K562 (cell line): ENCODE measurements around the gene URI1. TPM values are rescaled to one million over a fixed set of nuclear protein-coding genes. Genes with fewer than 3 reads are reported as not detected.

Experiments used
- ATAC-seq: fragments of 200-7000 bp; cut with Tn5 transposase; 3 replicates; pipeline ENCODE4 v1.9.1; 2020; ENCODE audit warnings: moderate library complexity
- BruUV-seq: library from RNA; stranded (reverse); fragments of 400-500 nt; replicated peaks from 2 replicates; lab custom pipeline; 2021; lab: Mats Ljungman, UMichigan
- CTCF ChIA-PET: fragments of 300-600 bp; formaldehyde crosslinking; extraction: SDS; loops from one replicate; lab custom pipeline; 2021; ENCODE audit warnings: low intra/inter-chr PET ratio; lab: Yijun Ruan, JAX
- POLR2A ChIA-PET: fragments of 300-600, 350-650 bp; sonication (Branson Sonifier 250); formaldehyde crosslinking; extraction: SDS; loops from one replicate; lab custom pipeline; 2021; ENCODE audit warnings: antibody characterized with exemption, inconsistent platforms; lab: Yijun Ruan, JAX
- DNase-seq, 4 experiments: peaks; one replicate each; pipeline versions ENCODE4 v3.0.0 to v3.0.0-alpha.2; 2011 to 2018; ENCODE audit warnings: low spot score in 3 of 4, mixed read lengths in 3 of 4; ENCODE audit errors: extremely low read depth in 1 of 4
- FAIRE-seq: peaks from 2 replicates; lab custom pipeline; 2011; peaks lifted over from hg19 to GRCh38; lab: Jason Lieb, UNC
- H2AFZ ChIP-seq: 2 replicates; pipeline ENCODE4 v1.6.0; 2011; ENCODE audit warnings: low read depth, low read length, control low read depth, inconsistent platforms
- H3K27ac ChIP-seq: fragments of 200-600 bp; 3 replicates; pipeline ENCODE4 v1.8.0; 2011; ENCODE audit warnings: low read depth, mild to moderate bottlenecking, control low read depth, inconsistent platforms, low read length, moderate library complexity, mixed read lengths; ENCODE audit errors: extremely low read depth
- H3K27me3 ChIP-seq, 2 experiments: fragments of 300-600 bp in 1 of 2; 2 replicates in 1 of 2; 3 replicates in 1 of 2; pipeline versions ENCODE4 v1.6.0 to v1.8.0; 2011; ENCODE audit warnings: inconsistent platforms in 2 of 2, low read length in 2 of 2, mild to moderate bottlenecking in 1 of 2, mixed read lengths in 1 of 2, moderate library complexity in 1 of 2; ENCODE audit not compliant: control insufficient read depth in 2 of 2, insufficient read depth in 2 of 2
- H3K36me3 ChIP-seq: fragments of 300-600 bp; 3 replicates; pipeline ENCODE4 v1.8.0; 2011; ENCODE audit warnings: mild to moderate bottlenecking, low read length, inconsistent platforms; ENCODE audit not compliant: control insufficient read depth, insufficient read depth
- H3K4me1 ChIP-seq, 2 experiments: fragments of 200-600 bp in 1 of 2; replicated peaks in 1 of 2; 2 replicates in 1 of 2; 3 replicates in 1 of 2; pipeline versions ENCODE4 v1.5.1 to v1.8.0; 2011; ENCODE audit warnings: inconsistent platforms in 2 of 2, low read length in 2 of 2, mild to moderate bottlenecking in 1 of 2, mixed read lengths in 1 of 2, moderate library complexity in 1 of 2; ENCODE audit not compliant: control insufficient read depth in 2 of 2, insufficient read depth in 2 of 2
- H3K4me2 ChIP-seq: 2 replicates; pipeline ENCODE4 v1.6.1; 2011; ENCODE audit warnings: low read length, control low read depth, inconsistent platforms, mixed read lengths; ENCODE audit not compliant: insufficient read depth
- H3K4me3 ChIP-seq: fragments of 200-600 bp; sonication (generic), shearing (Covaris generic); 2 replicates; pipeline ENCODE4 v1.5.1; 2016; ENCODE audit warnings: control low read depth, inconsistent platforms
- H3K79me2 ChIP-seq: fragments of 200-600 bp; 3 replicates; pipeline ENCODE4 v1.8.0; 2011; ENCODE audit warnings: low read length, inconsistent platforms; ENCODE audit not compliant: control insufficient read depth, insufficient read depth
- H3K9ac ChIP-seq, 2 experiments: 2 replicates each; pipeline versions ENCODE4 v1.6.0 to v1.6.1; 2011; ENCODE audit warnings: low read depth in 2 of 2, low read length in 2 of 2, control low read depth in 1 of 2, inconsistent platforms in 1 of 2, mild to moderate bottlenecking in 1 of 2, mixed read lengths in 1 of 2; ENCODE audit not compliant: insufficient read depth in 1 of 2
- H3K9me1 ChIP-seq: one replicate; pipeline ENCODE4 v1.6.0; 2011; ENCODE audit warnings: inconsistent platforms, mild to moderate bottlenecking, low read length, moderate library complexity; ENCODE audit not compliant: control insufficient read depth, insufficient read depth
- H3K9me3 ChIP-seq: replicated peaks from 2 replicates; pipeline ENCODE4 v1.5.1; 2011; ENCODE audit warnings: low read depth, low read length, inconsistent platforms; ENCODE audit not compliant: control insufficient read depth, insufficient read depth
- H4K20me1 ChIP-seq: replicated peaks from 2 replicates; pipeline ENCODE4 v1.6.1; 2011; ENCODE audit warnings: low read length, inconsistent platforms, mixed read lengths; ENCODE audit not compliant: control insufficient read depth, insufficient read depth
- BCOR ChIP-seq: fragments of 450-650 bp; IDR thresholded peaks from 2 replicates; pipeline ENCODE4 v1.6.1; 2016
- ETV1 ChIP-seq: fragments of 450-650 bp; conservative IDR thresholded peaks from 2 replicates; pipeline ENCODE4 v1.6.1; 2016; ENCODE audit warnings: missing genetic modification characterization, control low read depth, low read depth, missing compliant biosample characterization
- KDM1A ChIP-seq, 2 experiments: fragments of 450-650 bp; IDR thresholded peaks; 2 replicates each; pipeline ENCODE4 v1.6.1; 2016; ENCODE audit warnings: mild to moderate bottlenecking in 2 of 2
- MTA1 ChIP-seq: fragments of 450-650 bp; IDR thresholded peaks from 2 replicates; pipeline ENCODE4 v1.6.1; 2017; ENCODE audit warnings: borderline replicate concordance
- RBM25 ChIP-seq: fragments of 200-400 bp; formaldehyde crosslinking; IDR thresholded peaks from 2 replicates; pipeline ENCODE4 v1.6.1; 2018; ENCODE audit warnings: low read length, low read depth, moderate library complexity; ENCODE audit not compliant: severe bottlenecking
- TOE1 ChIP-seq, 2 experiments: fragments of 450-650 bp in 1 of 2; sonication (generic) in 1 of 2; formaldehyde crosslinking in 1 of 2; IDR thresholded peaks; 2 replicates each; pipeline versions ENCODE4 v1.7.1 to v1.8.0; 2016 to 2022; ENCODE audit warnings: borderline replicate concordance in 2 of 2, mild to moderate bottlenecking in 2 of 2, antibody characterized with exemption in 1 of 2, inconsistent platforms in 1 of 2, low read depth in 1 of 2, missing genetic modification reagents in 1 of 2, moderate library complexity in 1 of 2
- ZNF212 ChIP-seq: fragments of 450-650 bp; formaldehyde crosslinking; IDR thresholded peaks from 2 replicates; pipeline ENCODE4 v1.4.0; 2020; ENCODE audit warnings: mild to moderate bottlenecking
- WGBS: fragments of 100-300 bp; shearing (Covaris generic); methylation state at CpG from one replicate; pipeline ENCODE4 v1.1.6; 2016; ENCODE audit warnings: low coverage, mixed read lengths; ENCODE audit not compliant: insufficient coverage; ENCODE audit errors: missing lambda C conversion rate; 5-methylcytosine and 5-hydroxymethylcytosine counted together
- in situ Hi-C: fragments of 300-500 bp; cut with MboI; formaldehyde crosslinking; loops from 4 replicates; pipeline ENCODE4 v1.15.0; 2018; ENCODE audit warnings: inconsistent platforms, mixed read lengths
- intact Hi-C: fragments of 100-400 bp; cut with micrococcal nuclease; formaldehyde crosslinking; loops from 2 replicates; pipeline ENCODE4 v1.14.2; 2022
- polyA plus RNA-seq, 8 experiments: library from polyadenylated mRNA; depleted of rRNA in 4 of 8; stranded (reverse) in 5 of 8; unstranded in 3 of 8; fragments of >200 nt; fragmentation: Nextera tagmentation in 2 of 8; fragmentation: Illumina TruSeq in 1 of 8; extraction: Ambion mirVana in 2 of 8; extraction: Trizol in 1 of 8; gene quantifications; 2 replicates each; pipeline versions ENCODE4 v1.2.1 to v1.2.3, GENCODE V29; 2011 to 2014; ENCODE audit warnings: inconsistent platforms in 1 of 8, missing spikeins in 1 of 8
- total RNA-seq, 7 experiments: library from RNA; depleted of rRNA in 6 of 7; stranded (reverse); fragments of >200 nt in 6 of 7; fragmentation: Illumina TruSeq in 2 of 7; extraction: Trizol in 2 of 7; gene quantifications; 2 replicates each; pipeline versions ENCODE4 v1.2.1 to v1.2.3, GENCODE V29; 2011 to 2021; ENCODE audit warnings: low replicate concordance in 1 of 7

URI1 gene
- total and polyA plus RNA-seq, 9 of the 15 experiments (the other 6 are each of a cell fraction or from before 2014, with no cell fraction given) = 16.9 to 87.4 (median 63.9) TPM

DNA sequence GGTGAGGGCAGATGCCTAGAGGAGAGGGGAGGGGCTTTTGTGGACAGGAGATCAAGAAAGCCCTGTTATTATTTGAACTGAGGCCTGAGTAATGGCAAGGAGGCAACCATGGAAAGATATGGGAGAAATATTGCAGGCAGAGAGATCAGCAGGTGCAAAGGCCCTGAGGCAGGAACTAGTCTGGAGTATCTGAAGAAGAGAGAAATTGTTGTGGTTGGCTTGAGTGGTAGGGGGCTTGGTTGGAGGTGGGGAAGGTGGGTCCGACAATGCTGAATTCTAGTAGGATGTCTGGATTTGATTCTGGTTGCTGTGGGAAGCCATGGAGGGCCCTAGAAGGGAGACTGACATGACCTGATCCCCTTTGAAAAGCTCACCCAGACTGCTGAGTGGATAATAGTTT is 2.4 kb upstream of the URI1 start:
- Histone ChIP-seq H3K9me1 (no peaks in the 10 kb centered on the region), H3K4me3 (no peak overlapping the region), H4K20me1 (no peaks in the 10 kb centered on the region; the same call in 1 of the 2 replicates), H3K36me3 (no peaks in the 10 kb centered on the region), H3K9me3 (no peaks in the 10 kb centered on the region), H3K4me1 (peaks cover 4 to 11% of the 10 kb centered on the region in 2 experiments; a peak in 3 of 5 replicates), H3K4me2 (no peak overlapping the region), H3K79me2 (peaks cover 25% of the 10 kb centered on the region), H3K9ac (no peak overlapping the region), H2AFZ (no peak overlapping the region), H3K27me3 (no peaks in the 10 kb centered on the region), H3K27ac (no peak overlapping the region)
- no peak for DNase-seq
- FAIRE-seq = no peak
- intact Hi-C loops (loop anchor here (5.0 kb wide), 1 partner anchor 47 kb away; no protein-coding TSS in a partner anchor), in situ Hi-C loops (no loop called here)
- BruUV-seq = no TSS peak
- POLR2A ChIA-PET = no interaction called here
- no peak for TF ChIP-seq TOE1 (IDR thresholded peaks at IDR 0.05; ENCODE audit: borderline replicate concordance)
- TF ChIP-seq TOE1 (CRISPR knock-in tag; IDR thresholded peaks at IDR 0.05; ENCODE audit: borderline replicate concordance, low read depth) = no peak
- TF ChIP-seq ZNF212 (CRISPR knock-in tag) = no peak
- TF ChIP-seq ETV1 = no peak
- peak; percentile 81 for TF ChIP-seq RBM25
- TF ChIP-seq KDM1A (IDR thresholded peaks at IDR 0.05) = 0 out of 4 replicates have a peak, but pooled peaks of 1 of the 2 experiments have one; percentile 24
- no peak for TF ChIP-seq MTA1
- TF ChIP-seq BCOR = peak; percentile 82
- CTCF ChIA-PET = no interaction called here
- no peak for ATAC-seq
- 90% methylated on average over 1 of the region's 1 CpG for WGBS
